GM19395 (cell line): ENCODE measurements around the gene CLPX.
"Not testable (repeated sequence)": the region's sequence is repeated elsewhere in the genome, so short reads cannot be mapped to it uniquely, and the experiment has no call there.

Source experiments
- ATAC-seq: cut with Tn5 transposase; IDR thresholded peaks from one replicate; pipeline ENCODE4 v1.9.1; 2021; ENCODE audit warnings: mild to moderate bottlenecking, moderate library complexity; ENCODE audit not compliant: unreplicated experiment

Gene CLPX

GRCh38 chr15:65175511-65175910, 9.6 kb downstream of the CLPX start:
- ATAC-seq, result no peak

DNA sequence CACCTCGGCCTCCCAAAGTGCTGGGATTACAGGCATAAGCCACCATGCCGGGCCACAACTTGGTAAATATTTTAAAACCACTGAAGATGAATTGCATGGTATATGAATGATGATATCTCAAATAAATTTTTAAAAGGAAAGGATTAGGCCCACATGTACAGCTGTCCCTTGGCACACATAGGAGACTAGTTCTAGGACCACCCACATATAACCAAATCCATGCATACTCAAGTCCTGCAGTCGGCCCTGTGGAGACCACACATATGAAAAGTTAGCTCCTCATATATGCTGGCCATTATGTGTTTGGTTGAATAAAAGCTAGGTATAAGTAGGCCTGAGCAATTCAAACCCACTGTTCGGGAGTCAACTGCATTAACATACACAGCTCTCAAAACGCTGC, 10.6 kb downstream of the CLPX start:
- no peak for ATAC-seq

DNA sequence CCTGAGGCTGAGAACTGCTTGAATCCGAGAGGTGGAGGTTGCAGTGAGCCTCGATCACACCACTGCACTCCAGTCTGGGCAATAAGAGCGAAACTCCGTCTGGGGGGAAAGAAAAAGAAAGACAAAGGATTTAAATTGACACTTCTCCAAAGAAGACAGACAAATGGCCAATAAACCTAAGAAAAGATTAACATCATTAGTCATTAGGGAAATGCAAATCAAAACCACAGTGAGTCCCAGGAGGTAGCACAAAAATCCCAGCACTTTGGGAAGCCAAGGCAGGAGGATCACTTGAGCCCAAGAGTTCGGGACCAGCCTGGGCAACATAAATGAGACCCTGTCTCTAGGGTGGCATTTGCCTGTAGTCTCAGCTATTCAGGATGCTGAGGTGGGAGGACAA, 12.6 kb downstream of the CLPX start:
- no peak for ATAC-seq

GRCh38 chr15:65171428-65171827, 13.7 kb downstream of the CLPX start:
- ATAC-seq, result no peak

DNA sequence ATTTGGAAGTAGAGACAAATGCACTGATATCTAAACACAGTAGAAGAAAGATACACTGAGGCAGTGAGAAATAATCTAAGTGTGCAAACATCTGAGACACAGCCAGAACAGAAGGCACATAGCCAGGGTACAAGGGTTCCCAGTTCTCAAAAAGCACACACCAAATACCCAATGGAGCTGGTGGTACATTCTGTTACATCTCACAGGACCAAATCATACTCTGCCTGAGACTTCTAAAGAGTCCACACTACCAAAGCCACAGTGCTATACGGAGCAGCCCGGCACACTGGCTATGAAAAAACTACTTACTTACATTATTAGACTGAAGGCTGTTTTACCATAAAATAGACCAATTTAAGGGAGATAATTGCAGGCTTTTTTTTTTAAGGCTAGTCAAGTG, 19.3 kb downstream of the CLPX start:
- no peak for ATAC-seq

DNA sequence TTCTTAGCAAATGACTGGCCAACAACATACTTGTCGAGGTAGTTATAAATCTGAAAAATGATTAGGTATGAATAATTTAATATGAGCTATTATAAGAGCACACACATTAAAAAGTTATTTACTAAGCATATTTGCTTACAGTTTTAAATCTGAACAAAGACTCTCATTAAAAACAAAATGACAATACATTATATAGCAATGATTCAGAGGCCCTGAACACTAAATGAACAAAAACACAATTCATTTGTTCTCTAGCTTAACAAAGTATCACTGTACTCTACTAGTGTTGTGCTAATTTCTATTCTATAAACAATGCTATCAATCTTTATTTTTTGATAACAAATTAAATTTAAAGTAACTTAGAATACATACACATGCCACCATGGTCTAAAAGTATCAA, 21.0 kb downstream of the CLPX start:
- no peak for ATAC-seq

DNA sequence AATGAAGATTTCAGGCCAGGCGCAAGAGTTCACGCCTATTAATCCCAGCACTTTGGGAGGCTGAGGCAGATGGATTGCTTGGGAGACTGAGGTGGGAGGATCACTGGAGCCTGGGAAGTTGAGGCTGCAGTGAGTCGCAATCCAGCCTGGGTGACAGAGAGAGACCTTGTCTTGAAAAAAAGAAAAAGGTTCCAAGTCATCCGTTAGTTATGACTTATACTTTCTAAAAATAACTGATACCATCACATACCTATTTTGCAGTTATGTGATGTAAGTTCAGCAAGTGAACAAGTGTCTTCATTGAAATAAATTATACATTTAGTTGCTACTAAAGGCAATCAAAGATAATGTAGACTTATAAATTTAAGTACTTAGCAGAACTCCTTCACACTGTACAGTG, 22.1 kb downstream of the CLPX start:
- ATAC-seq, result no peak

GRCh38 chr15:65156692-65157091, 28.4 kb downstream of the CLPX start:
- ATAC-seq, result no peak

DNA sequence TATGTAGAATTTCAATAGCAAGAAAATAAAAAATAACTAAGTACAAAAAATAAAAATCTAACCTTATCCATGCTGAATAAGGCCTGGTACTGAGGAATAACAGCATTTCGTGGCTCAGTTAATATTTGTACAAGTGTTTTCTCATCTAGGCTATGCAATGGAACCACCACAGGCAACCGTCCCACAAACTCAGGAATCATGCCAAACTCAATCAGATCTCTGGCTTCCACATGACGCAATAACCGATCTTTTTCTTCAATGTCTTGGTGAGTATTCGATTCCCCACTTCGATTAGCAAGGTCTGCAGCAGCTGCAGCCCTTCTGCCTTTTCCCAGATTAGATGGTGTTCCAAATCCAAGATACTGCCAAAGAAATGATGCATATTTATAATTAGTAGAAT, 30.4 kb downstream of the CLPX start:
- no peak for ATAC-seq

DNA sequence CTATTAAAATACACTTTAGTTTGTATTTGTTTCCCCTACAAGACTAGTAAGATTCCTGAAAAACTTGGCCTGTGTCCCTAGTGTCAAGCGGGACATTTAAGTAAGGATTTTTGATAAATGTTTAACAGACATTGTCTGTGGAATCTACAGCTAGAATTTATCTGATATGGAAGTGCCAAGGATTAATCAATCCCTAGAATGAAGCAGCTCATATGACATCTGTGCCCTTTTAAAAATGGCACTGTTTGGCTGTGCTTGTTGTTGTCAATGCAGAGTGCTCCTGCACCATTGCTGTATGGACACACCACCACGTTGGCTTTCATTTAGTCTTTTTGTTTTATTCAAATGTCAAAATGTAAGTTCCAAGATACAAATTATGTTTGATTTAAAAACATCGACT, 37.2 kb downstream of the CLPX start:
- no peak for ATAC-seq

DNA sequence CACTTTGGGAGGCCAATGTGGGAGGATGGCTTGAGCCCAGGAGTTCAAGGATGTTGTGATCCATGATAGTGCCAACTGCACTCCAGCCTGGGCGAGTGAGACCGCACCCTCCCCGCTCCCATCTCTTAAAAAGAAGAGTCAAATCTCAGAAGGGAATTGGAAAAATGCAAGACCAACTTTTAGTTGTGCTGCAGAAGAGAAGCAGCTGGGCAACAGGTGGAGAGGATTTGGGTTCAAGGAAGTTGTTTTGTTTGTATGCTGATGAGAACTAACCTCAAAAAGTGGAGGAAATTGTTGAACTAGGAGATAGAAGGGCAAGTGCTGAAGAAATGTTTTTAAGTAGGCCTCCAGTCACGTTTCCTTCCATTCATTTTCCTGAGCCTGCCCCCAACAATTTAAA, 38.7 kb downstream of the CLPX start:
- no peak for ATAC-seq

- not testable (repeated sequence) for ATAC-seq
Measured at GRCh38 chr15:65138631-65139030, 46.5 kb downstream of the CLPX start.

- ATAC-seq, result not testable (repeated sequence)
Measured at GRCh38 chr15:65137893-65138292, 47.2 kb downstream of the CLPX start.

GRCh38 chr15:65137089-65137488, 48.1 kb downstream of the CLPX start:
- not testable (repeated sequence) for ATAC-seq

GRCh38 chr15:65134538-65134937, 50.6 kb downstream of the CLPX start:
- no peak for ATAC-seq

GRCh38 chr15:65133548-65134200, 51.5 kb downstream of the CLPX start, which contains the start of gene PDCD7:
TSS of gene PDCD7 (minus strand) at chr15:65133808. CDS start at chr15:65133781, 27 bp downstream.
- ATAC-seq, result peak; percentile 93

DNA sequence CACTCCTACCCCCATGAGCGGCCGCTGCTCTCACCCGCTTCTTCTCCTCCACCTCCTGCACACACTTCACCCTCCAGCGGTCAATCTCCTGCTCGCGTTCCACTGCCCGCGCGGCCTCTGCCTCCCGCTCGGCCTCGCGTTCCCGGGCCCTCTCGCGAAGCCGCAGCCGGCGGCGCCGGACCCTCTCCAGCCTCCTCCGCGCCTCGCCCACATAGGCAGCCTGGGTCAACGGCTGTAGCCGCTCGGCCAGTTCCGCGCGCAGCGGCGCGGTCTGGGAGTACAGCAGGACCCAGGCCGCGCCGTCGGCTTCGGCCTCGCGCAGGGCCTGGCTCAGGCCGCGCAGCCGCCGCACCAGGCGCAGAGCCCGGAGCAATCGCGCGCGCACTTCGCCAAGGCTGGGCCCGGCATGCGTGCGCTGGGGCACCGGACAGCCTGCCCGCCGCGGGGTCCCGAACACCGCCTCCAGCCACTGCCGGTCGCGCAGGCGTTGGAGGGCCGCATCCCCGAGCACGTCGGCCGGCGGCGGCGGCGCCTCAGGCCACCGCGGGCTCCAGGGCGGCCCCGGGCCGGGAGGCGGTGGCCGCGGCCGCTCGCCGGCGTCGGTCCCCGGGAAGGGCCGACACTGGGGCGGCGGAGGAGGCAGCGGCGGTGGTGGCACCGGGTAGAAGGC, 52.1 kb downstream of the CLPX start:
- ATAC-seq, result peak; percentile 58

DNA sequence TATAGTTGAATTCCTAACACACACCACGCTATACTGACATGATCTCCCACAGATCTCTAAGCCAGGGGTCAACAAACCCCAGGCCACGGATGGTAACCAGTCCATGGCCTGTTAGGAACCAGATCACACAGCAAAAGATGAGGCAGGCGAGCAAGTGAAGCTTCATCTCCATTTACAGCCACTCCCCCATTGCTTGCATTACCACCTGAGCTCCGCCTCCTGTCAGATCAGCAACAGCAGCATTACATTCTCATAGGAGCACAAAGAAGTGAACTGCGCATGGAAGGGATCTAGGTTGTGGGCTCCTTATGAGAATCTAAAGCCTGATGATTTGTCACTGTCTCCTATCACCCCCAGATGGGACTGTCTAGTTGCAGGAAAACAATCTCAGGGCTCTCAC, 54.2 kb downstream of the CLPX start:
- no peak for ATAC-seq

DNA sequence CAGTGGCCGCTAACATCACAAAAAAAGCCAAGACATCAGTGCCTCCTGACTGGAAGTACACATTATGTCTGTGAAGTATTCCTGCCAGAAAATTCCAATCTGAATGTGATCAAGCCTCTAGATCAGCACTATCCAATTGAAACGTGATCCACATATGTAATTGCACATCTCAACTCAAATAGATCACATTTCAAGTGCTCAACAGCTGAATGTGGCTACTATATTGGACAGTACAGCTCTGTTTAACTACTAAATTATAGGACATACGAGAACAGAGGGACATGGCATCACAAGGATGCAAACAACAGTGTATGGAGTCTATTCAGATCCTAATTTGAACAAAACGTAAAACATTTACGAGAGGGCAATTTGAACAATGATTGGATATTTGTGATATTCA, 69.6 kb downstream of the CLPX start:
- no peak for ATAC-seq

GRCh38 chr15:65115086-65115485, 70.1 kb downstream of the CLPX start, which contains the start of gene UBAP1L:
TSS of gene UBAP1L (minus strand) at chr15:65115200. CDS start at chr15:65106215, 8,985 bp downstream.
- ATAC-seq, result no peak

DNA sequence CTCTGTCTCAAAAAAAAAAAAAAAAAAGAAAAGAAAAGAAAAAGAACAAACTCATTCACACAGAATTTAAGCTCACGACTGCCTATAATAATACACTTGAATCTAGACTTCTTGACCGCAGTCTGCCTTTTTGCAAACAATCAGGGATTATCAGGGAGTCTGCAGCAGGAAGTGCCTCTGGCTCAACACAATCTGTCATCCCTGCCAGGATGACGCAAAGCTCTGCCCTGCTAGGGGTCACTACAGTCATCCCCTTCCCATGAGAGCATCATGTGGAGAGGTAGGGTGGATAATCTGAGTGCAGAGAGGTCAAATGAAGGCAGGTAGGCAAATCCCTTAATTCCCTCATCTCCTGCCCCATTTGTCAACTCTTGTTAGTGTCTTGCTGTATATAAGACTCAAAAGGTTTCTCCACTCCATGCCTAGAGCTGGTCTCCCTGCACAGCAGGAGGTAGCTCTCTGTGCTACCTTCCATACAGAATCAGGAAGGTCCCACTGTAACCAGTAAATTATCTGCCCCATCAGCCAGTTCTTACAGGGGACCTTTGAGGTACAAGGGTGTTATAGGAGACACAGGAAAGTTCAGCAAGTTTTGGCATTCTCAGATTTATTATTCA, 74.4 kb downstream of the CLPX start:
- ATAC-seq, result no peak

- no peak for ATAC-seq
Measured at GRCh38 chr15:65106011-65106590, 79.0 kb downstream of the CLPX start.
